UCSD-AML1 (cell line): ENCODE results near the gene NDUFAF3.
A peak's percentile ranks its signal among the peaks of the same experiment; 100 is the strongest.
"Not testable (repeated sequence)": the region's sequence is repeated elsewhere in the genome, so short reads cannot be mapped to it uniquely, and the experiment has no call there.

Experiments
- DNase-seq: peaks from one replicate; lab custom pipeline; 2025; ENCODE audit not compliant: unreplicated experiment; lab: John Stamatoyannopoulos, UW

NDUFAF3 gene

DNA sequence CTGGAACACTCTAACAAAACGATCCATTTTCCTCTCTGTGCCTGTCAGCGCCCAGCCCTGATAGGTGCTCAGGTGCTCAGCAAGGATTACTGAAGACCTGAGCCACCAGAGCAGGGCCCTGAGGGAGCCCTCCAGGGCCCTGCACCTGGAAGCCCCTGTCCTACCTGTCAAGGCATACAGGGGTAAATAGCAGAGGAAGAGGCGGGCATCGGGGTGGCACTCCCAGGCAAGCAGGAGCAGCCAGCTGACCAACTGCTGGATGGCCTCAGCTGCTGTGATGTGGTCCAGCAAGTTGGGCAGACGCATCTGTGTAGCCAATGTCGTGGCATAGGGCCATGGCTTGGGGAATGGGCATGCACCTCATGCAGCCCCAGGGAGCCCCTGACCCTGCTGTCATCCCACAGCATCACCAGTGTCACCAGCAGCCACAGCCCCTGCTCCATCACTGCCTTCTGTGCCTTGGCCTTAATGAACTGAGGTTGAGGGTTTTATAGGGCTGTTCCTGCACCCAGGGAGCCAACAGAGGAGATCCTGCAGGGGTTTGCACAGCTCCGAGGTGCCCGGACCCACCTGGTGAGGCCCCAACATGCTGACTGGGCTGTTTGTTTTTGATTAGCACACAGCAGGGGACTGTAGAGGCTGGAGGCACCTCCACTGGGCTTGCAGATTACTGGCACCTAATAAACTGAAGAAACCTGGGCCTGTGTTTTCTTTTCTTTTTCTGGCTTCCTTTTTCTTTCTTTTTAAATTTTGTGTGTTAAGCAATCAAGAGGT is 22.6 kb upstream of the NDUFAF3 start:
- DNase-seq = no peak

DNA sequence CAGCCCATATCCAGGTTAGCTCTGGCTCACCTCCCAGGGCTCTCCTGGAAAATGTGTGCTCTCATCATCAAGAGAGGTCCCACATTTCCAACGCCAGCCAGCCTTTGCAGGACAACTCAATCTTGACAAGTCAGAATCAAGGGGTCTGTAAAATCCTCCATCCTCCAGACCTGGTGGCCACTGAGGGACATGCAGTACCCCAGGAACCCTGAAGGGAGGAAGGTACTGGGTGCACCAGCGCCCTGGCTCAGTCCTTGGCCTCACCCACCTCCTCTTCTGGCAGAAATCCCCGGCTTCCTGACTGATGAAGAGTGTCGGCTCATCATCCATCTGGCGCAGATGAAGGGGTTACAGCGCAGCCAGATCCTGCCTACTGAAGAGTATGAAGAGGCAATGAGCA is 20.8 kb upstream of the NDUFAF3 start:
- no peak for DNase-seq

DNA sequence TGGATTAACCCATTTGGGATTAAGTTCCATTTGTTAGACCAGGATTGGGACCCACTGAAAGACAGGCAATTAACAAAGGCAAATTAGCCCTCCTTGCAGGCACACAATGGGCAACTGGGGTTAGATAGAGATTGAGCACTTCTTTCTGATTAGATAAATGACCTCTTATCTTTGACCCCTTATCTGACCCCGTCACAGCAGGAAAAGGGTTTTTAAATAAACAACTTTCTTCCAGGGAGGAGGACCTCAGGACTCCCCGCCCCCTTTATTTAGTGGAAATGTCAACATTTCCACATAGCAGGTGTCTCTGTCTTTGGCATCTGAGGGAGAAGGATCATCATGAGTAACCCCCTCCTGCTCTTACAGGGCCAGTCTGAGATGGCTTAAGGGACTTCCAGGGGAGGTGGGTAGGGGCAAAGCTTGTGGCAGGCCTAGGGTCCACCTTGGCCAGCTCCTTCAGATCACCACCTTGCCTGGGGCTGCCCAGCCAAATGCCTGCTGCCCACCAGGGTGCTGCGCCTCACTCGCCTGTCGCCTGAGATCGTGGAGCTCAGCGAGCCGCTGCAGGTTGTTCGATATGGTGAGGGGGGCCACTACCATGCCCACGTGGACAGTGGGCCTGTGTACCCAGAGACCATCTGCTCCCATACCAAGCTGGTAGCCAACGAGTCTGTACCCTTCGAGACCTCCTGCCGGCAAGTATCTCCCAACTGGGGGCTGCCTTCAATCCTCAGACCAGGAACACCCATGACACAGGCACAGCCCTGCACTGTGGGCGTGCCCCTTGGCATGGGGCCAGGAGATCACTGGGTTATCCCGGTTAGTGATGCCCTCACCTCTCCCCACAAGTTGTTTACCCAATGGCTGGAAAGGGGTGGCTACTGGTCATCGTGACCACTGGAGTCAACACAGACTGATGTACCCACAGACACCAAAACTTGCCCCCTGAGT is 17.3 kb upstream of the NDUFAF3 start:
- no peak for DNase-seq

DNA sequence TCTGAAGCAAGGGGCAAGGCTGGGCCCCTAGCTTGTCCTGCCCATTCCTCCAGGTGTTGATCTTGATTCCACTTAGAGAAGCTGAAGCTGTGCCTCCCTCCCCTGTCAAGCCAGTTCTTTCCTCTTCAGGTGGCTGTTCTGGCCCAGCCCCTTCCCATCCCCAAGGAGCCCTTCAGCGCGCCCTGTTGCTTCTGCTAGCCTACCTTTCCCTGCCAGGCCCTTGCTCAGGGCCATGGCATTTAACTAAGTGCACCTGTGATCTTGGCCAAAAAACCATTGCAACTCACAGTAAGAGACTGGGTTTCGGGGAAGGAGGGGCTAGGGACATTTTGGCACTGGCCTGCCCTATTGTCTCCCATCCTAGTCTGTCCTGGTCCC is 16.6 kb upstream of the NDUFAF3 start:
- DNase-seq = no peak

DNA sequence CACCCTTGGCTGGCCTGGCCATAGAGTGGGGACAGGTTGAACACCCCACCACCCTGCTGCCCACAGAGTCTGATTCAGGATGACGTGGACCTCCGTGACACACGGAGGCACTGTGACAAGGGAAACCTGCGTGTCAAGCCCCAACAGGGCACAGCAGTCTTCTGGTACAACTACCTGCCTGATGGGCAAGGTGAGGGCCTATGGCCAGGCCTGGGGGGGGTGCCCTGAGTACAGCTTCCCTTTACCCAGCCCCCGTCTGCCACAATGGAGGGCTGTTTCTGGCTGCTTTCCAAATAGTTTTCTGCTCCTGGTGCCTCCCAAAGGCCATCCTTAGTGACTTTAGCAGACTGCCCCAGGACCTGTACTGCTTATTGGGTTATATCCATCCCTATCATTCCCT is 15.9 kb upstream of the NDUFAF3 start:
- no peak for DNase-seq

DNA sequence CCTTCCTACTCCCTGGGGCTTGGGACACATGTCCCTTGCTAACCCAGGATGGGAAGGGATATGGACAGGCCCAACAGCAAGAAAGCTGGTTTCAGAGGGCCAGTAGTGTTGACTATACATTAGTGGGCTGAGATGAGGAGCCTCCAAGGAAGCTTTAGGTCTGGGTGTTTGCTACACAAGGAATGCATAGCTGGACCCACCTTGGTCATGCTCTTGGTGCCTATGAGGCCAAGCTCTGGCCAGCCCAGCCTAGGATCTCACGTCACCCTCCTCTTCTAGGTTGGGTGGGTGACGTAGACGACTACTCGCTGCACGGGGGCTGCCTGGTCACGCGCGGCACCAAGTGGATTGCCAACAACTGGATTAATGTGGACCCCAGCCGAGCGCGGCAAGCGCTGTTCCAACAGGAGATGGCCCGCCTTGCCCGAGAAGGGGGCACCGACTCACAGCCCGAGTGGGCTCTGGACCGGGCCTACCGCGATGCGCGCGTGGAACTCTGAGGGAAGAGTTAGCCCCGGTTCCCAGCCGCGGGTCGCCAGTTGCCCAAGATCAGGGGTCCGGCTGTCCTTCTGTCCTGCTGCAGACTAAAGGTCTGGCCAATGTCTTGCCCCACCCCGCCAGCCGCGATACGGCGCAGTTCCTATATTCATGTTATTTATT is 15.4 kb upstream of the NDUFAF3 start:
- DNase-seq = no peak

DNA sequence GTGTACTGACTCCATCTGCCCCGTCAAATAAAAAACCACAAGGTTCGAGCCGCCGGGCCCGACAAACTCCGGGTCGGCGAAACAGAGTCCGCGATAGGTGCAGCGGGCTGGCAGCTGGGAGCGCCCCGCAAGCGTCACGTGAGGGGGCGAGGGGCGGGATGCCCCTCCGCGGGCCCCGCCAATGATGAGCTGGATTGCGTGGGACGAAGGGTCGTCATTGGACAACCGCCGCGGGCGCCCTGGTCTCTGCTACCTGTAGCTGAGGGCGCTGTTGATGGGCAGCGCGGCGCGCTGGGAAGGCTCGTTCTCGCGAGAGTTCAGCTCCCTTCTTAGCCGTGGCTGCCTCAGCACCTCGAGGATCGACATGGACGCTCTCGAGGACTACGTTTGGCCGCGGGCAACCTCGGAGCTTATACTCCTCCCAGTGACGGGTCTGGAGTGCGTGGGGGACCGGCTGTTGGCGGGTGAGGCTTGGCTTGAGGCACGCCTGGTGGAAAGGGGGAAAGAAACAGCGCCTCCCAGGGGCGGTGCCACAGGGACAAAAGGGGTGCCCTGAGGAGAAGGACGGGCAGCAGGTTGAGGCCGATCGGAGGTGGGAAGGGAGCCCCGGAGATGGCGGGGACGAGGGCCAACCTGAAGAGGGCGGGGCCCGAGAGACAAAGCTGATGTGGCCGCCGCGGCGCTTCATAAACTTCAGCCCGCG is 14.7 kb upstream of the NDUFAF3 start, which contains the start of gene WDR6:
Gene WDR6 (plus strand): TSS at position 324 of the 703 bp plus-strand sequence. CDS start 41 bp downstream, at position 365.
- DNase-seq = peak; percentile 96

DNA sequence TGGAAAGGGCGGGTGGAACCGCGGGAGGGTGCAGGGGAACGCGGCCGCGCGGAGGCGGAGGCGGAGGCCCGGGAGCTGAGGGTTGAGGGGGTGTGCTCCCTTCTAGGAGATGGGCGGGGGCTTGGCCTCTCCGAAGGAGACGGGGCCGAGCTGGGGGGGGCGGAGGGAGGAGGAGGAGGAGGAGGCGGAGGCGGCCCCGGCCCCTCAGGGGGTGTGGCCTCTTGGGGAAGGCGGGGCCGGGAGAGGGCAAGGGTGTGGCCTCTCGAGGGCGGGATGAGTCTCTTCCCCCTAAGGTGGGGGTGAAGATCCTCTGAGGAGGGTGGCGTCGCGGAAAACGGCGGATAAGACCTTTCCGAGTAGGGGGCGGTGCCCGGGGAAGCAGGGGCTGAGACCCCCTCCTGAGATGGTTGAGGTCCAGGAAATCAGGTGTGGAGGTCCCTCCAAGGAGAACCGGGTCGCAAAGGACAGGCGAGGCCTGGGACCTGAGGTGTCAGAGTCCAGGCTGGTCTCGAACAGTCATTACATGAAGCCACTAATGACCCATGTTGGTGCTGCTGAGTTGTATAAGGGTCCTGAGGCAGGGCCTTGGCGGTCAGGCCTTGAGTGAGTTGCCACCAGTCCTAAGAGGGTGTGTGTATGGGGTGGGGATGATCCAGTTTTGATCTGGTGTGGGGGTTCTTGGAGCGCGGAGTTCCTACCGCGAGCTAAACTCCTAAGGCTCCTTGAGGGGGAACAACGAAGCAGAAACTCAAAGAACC is 14.0 kb upstream of the NDUFAF3 start:
- peak; percentile 85 for DNase-seq

DNA sequence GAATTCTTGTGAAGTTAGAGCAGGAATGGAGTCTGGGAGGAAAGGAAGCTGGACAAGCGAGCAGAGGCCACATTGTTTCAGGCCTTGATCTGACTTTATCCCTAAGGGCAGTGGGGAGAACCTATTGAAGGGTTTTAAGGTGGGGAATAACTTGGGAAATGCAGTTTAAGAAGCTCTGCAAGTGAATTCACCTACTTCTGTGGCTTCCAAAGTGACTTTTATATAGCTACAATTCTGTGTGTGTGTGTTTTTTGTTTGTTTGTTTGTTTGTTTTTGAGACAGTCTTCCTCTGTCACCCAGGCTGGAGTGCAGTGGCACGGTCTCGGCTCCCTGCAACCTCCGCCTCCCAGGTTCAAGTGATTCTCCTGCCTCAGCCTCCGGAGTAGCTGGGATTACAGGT is 13.3 kb upstream of the NDUFAF3 start:
- DNase-seq = not testable (repeated sequence)

DNA sequence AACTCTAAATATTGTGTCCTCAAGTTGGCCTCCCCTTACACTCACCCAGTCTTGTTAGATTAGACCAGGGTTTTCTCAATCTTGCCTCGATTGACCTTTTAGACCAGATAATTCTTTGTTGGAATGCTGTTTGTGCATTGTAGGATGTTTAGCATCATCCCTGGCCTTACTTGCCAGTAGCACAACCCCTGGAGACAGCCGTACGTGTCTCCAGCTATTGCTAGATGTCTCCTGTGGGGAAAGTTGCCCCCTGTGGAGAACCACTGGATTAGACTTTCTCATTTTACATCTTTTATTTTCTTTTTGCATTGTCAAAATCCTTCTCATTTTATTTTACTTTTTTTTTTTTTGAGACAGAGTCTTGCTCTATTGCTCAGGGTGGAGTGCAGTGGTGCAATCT is 12.5 kb upstream of the NDUFAF3 start:
- no peak for DNase-seq

DNA sequence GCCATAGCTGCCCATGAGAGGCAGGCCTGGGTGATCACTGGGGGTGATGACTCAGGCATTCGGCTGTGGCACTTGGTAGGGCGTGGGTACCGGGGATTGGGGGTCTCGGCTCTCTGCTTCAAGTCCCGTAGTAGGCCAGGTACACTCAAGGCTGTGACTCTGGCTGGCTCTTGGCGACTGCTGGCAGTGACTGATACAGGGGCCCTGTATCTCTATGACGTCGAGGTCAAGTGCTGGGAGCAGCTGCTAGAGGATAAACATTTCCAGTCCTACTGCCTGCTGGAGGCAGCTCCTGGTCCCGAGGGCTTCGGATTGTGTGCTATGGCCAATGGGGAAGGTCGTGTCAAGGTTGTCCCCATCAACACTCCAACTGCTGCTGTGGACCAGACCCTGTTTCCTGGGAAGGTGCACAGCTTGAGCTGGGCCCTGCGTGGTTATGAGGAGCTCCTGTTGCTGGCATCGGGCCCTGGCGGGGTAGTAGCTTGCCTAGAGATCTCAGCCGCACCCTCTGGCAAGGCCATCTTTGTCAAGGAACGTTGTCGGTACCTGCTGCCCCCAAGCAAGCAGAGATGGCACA is 9.4 kb upstream of the NDUFAF3 start:
- no peak for DNase-seq

DNA sequence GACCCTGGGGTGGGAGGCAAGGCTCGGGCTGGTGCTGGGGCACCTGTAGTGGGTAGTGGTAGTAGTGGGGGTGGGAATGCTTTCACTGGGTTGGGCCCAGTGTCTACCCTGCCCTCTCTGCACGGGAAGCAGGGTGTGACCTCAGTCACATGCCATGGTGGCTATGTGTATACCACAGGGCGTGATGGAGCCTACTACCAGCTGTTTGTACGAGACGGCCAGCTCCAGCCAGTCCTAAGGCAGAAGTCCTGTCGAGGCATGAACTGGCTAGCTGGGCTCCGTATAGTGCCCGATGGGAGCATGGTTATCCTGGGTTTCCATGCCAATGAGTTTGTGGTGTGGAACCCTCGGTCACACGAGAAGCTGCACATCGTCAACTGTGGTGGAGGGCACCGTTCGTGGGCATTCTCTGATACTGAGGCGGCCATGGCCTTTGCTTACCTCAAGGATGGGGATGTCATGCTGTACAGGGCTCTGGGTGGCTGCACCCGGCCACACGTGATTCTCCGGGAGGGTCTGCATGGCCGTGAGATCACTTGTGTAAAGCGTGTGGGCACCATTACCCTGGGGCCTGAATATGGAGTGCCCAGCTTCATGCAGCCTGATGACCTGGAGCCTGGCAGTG is 8.7 kb upstream of the NDUFAF3 start:
- no peak for DNase-seq

DNA sequence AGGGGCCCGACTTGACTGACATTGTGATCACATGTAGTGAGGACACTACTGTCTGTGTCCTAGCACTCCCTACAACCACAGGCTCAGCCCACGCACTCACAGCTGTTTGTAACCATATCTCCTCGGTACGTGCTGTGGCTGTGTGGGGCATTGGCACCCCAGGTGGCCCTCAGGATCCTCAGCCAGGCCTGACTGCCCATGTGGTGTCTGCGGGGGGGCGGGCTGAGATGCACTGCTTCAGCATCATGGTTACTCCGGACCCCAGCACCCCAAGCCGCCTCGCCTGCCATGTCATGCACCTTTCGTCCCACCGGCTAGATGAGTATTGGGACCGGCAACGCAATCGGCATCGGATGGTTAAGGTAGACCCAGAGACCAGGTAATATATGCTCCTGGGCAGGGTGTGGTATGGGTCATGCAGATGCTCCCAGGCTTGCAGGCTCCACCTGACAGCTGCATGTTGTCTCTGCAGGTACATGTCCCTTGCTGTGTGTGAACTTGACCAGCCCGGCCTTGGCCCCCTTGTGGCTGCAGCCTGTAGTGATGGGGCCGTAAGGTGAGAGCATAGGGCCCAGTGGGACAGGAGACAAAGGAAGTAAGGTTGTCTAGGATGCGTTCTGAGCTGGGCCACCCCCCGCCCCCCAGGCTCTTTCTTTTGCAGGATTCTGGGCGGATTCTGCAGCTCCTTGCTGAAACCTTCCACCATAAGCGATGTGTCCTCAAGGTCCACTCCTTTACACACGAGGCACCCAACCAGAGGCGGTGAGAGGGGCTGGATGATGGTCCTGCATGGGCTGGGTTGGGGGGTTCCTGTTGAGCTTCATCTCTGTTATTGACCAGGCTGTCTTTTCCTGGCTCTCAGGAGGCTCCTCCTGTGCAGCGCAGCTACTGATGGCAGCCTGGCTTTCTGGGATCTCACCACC is 7.9 kb upstream of the NDUFAF3 start:
- DNase-seq = peak; percentile 49

DNA sequence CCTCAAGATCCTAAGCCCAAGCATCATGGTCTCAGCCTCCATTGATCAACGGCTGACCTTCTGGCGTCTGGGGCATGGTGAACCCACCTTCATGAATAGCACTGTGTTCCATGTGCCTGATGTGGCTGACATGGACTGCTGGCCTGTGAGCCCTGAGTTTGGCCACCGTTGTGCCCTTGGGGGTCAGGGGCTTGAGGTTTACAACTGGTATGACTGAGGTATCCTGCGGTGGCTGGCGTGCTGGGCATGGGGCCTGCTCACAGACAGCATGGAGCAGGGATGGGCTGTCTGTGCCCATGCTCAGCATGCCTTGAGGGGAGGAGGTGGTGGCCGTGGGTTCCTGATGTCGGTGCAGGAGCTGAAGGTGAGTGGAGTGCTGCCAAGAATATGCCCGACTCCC is 6.8 kb upstream of the NDUFAF3 start:
- no peak for DNase-seq

DNA sequence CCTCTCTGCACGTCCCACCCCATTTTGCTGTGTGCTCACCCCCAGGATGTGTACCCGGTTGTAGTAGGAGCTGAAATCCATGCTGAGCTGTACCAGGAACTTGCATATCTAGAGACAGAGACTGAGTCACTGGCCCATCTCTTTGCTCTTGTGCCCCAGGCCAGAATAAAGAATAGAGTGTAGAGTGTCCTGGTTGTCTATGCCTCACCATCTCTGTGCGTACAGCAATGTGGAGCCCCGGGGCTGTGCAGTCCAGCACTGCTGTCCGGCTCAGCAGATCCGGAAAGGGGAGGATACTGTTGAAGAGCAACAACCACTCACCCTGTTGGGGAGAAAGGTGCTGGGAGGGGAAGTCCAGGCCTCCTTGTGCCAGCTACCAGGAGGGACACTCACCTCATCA is 6.2 kb upstream of the NDUFAF3 start:
- DNase-seq = no peak

DNA sequence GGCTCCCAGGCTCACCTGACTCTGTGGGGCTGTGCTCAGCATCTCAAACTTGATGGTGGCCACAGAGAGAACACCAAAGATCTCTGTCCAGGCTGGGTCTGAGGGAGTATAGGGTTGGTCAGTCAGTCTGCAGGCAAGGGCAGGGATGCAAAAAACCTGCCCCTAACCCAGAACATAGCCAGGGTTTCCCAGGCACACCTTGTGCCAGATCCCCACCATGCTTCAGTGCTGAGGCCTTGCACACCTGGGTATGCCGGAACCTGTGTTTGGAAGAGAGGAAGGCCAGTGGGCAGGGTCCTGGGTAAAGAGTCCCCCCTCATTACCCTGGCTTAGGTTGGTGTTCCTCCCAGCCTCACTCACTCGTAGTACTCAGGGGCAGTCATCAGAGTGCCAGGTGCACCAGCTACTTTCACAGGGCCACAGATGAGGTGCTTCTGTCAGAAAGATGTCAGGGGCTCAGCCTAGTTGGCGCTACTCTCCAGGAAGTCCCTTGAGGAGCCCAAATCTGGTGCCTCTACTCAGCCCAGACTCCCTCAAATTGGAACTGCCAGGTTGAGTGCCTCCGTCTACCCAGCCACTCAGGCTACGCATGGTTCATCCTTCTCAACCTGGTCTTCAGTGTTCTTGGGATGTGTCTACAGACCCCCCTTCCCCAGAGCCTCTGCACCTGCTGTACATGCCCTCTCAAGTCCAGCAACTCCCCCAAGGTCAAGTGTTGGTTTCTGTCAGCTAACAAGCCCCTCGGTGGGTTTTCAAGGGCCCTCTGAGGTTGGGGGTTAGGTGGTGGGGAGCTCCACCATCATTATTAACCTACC is 5.3 kb upstream of the NDUFAF3 start:
- no peak for DNase-seq

DNA sequence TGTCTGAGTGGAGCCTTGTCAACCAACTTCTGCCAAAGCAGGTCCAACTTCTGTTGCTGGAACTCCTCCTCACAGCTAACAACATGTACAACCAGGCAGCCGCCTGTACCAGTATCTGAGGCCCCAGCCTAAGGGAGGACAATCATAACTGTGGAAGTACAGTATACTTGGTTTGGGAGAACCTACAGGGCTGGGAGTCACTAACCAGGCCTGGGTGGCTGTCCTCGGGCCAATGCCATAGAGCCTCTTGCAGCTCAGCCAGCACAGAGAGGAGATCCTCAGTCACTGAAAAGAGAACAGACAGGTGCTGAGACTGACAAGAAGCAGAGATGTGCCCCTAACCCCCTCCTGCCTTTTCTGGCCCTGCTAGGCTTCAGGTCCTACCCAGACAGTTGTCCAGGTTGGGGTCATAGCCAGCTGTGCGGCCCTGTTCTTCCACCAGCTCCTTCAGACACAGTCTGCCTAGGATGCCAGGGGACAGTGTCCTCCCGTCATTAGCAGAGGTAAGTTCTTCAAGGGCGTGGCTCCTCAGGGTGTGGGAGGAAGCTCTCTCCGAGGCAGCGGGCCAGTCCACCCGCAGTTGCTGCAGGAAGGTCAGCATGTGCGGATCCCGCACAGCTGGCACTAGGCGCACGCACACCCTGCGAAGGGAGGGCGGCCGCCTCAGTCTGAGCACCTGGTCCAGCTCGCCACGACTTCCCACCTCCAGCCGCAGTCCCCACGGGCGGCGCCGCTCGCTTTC is 4.5 kb upstream of the NDUFAF3 start:
- no peak for DNase-seq
